Non-pigmented ciliary epithelial cell (primary cell): ENCODE data around the gene RNF213.
"Not testable (repeated sequence)": the region's sequence is repeated elsewhere in the genome, so short reads cannot be mapped to it uniquely, and the experiment has no call there.

ENCODE experiments used
- DNase-seq: peaks from one replicate; pipeline ENCODE4 v3.0.0-alpha.2; 2010; ENCODE audit warnings: low read depth

The RNF213 gene

GRCh38 chr17:80224683-80225082 is 36.0 kb upstream of the RNF213 start:
- no peak for DNase-seq

DNA sequence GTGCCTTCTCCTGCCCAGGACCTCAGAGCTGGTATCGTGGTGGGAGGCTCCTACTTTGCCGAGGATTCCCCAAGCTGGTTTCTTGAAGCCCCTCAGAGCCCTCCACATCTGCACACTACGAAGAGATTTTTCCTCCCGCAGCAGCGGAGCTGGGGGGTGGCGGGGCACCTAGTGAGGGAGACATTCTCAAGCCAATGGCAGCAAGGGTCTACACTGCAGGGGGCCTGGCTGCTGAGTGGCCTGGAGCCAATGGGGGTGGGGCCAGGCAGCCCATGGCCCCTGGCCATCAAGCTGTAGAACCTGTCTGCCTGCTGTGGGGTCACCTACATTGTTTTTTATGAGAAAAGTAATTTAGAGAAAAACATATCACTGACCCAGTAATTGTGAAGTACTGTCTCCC is 35.4 kb upstream of the RNF213 start:
- DNase-seq, result no peak

DNA sequence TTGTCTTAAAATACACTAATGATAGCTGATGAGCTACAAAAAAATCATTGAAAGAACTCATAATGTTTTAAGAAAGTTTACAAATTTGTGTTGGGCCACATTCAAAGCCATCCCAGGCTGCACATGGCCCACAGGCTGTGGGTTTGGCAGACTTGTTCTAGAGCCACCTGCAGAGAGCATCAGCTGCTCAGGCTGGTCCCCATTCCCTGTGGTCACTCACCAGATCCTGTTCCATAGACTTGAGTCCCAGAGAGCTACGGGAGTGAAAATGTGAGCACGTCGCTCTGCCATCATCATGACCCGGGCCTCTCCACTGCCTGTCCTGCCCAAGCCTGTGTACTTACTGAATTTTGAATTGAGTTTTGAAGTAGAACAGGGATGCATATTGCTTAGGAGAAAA is 33.5 kb upstream of the RNF213 start:
- DNase-seq, result no peak

GRCh38 chr17:80227666-80228065 is 33.0 kb upstream of the RNF213 start:
- DNase-seq, result no peak

- DNase-seq, result no peak
Measured at GRCh38 chr17:80228477-80228876, 32.2 kb upstream of the RNF213 start.

- no peak for DNase-seq
Measured at GRCh38 chr17:80229011-80229410, 31.6 kb upstream of the RNF213 start.

GRCh38 chr17:80232438-80232837 is 28.2 kb upstream of the RNF213 start:
- DNase-seq, result no peak

GRCh38 chr17:80233202-80233601 is 27.4 kb upstream of the RNF213 start:
- DNase-seq, result no peak

- DNase-seq, result no peak
Measured at GRCh38 chr17:80236911-80237310, 23.7 kb upstream of the RNF213 start.

DNA sequence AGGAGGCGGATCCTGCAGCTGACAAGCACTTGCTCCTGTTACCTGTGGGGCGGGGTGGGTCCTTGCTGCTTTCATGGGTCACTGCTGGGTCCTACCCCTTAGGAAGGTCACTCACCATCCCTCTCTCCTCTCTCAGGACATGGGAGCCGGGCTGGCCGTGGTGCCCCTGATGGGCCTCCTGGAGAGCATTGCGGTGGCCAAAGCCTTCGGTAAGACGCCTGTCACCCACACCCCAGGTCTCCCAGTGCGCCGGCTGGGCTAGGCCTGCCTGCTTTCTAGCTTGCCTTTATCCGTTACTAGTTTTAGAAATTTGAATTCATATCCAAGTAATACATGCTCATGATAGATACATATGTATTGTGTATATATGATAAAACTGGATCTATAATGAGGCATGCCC is 23.3 kb upstream of the RNF213 start:
- DNase-seq, result no peak

DNA sequence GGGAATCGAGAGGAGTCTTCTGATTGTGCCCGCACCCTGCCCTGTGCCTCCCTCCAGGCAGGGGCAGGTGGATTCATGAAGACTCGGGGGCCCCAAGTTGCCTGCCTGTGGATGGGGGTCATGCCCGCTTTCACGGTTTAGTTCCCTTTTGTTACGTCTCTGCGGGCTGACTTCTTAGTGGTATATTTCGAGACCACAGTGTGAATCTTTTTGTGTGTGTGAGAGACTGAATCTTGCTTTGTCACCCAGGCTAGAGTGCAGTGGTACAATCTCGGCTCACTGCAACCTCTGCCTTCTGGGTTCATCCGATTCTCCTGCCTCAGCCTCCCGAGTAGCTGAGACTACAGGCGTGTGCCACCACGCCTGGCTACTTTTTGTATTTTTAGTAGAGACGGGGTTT is 18.1 kb upstream of the RNF213 start:
- no peak for DNase-seq

GRCh38 chr17:80243526-80244433 is 16.9 kb upstream of the RNF213 start:
- DNase-seq, result no peak

- not testable (repeated sequence) for DNase-seq
Measured at GRCh38 chr17:80244448-80244847, 16.2 kb upstream of the RNF213 start.

- no peak for DNase-seq
Measured at GRCh38 chr17:80244871-80245509, 15.7 kb upstream of the RNF213 start.

GRCh38 chr17:80245566-80246265 is 14.9 kb upstream of the RNF213 start:
- DNase-seq, result no peak

GRCh38 chr17:80246266-80246681 is 14.4 kb upstream of the RNF213 start:
- no peak for DNase-seq

- DNase-seq, result no peak
Measured at GRCh38 chr17:80246726-80247125, 13.9 kb upstream of the RNF213 start.

GRCh38 chr17:80247561-80247960 is 13.1 kb upstream of the RNF213 start:
- no peak for DNase-seq

- no peak for DNase-seq
Measured at GRCh38 chr17:80248001-80248893, 12.4 kb upstream of the RNF213 start.

DNA sequence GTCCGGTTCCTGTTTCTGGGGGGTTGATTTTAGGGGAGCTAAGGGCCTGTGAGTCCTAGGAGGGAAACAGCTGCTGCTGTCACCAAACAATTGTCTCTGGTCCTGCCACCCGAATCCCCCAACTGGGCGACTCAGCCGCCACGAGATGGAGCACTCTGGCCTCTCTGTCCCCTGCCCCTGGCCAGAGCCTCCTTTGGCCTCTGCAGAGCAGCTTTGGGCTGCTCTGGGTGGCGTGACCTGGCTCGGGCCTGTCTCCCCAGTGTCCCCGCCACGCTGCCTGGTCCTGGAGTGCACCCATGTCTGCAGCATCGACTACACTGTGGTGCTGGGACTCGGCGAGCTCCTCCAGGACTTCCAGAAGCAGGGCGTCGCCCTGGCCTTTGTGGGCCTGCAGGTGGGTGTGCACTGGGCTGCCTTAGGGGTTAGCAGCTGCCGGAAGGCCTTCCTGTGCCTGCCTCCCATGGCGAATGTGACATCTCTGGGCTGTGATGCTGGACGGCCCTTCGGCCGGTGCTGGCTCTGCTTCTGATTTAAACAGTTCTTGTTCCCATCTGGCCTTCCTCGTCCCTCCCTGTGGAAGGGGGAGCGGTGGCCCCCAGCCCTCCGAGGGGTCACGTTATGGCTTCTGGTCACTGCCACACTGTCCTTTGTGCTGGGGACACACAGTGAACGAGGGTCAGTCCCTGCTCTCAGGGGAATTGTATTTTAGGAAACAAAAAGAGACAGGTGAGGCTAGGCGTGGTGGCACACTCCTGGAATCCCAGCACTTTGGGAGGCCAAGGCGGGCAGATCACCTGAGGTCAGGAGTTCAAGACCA is 11.6 kb upstream of the RNF213 start:
- DNase-seq, result no peak

DNA sequence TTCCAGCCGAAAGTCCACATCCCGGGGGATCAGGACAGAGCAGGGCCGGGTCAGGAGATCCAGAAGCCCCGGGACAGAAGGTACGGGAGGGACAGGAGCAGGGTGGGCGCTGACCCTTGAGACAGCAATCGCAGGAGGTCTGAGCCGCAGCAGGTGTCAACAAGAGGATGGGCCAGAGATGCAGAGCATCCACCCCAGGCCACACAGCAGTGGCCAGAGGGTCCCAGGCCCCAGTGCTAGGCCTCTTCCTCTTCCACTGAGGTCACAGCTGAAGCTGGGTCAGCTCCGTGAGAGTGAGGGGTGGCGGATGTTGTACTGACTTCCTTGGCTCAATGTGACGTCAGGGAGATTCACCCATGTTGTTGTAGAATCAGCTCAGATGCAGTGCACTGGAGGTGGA is 8.7 kb upstream of the RNF213 start:
- DNase-seq, result no peak
